Liver (tissue), 9 donors: ENCODE measurements around the gene MARCHF2. TPM values are rescaled to one million over a fixed set of nuclear protein-coding genes. Genes with fewer than 3 reads are reported as not detected.

Experiments
- DNase-seq: peaks from one replicate; pipeline ENCODE4 v3.0.0-alpha.2; 2017; ENCODE audit warnings: low spot score
- H3K27ac ChIP-seq, 2 donors: one replicate each; pipeline ENCODE4 v1.7.0; 2013; ENCODE audit warnings: inconsistent platforms in 2 of 2, low read length in 2 of 2, control low read depth in 1 of 2, low read depth in 1 of 2, mild to moderate bottlenecking in 1 of 2
- H3K27me3 ChIP-seq, 4 donors: one replicate each; pipeline versions ENCODE4 v1.6.1 to v1.7.0; 2013; ENCODE audit warnings: low read length in 3 of 4, inconsistent platforms in 1 of 4, mild to moderate bottlenecking in 1 of 4, moderate library complexity in 1 of 4; ENCODE audit not compliant: control insufficient read depth in 4 of 4, insufficient read depth in 4 of 4
- H3K36me3 ChIP-seq, 4 donors: one replicate each; pipeline versions ENCODE4 v1.6.1 to v1.7.0; 2013; ENCODE audit warnings: low read length in 3 of 4, mild to moderate bottlenecking in 3 of 4, low read depth in 1 of 4, moderate library complexity in 1 of 4; ENCODE audit not compliant: control insufficient read depth in 4 of 4, insufficient read depth in 3 of 4
- H3K4me1 ChIP-seq, 4 donors: one replicate each; pipeline versions ENCODE4 v1.6.1 to v1.7.0; 2013; ENCODE audit warnings: low read length in 3 of 4, mild to moderate bottlenecking in 3 of 4, moderate library complexity in 1 of 4; ENCODE audit not compliant: control insufficient read depth in 4 of 4, insufficient read depth in 4 of 4
- H3K4me3 ChIP-seq, 3 donors: one replicate each; pipeline versions ENCODE4 v1.6.1 to v1.7.0; 2013; ENCODE audit warnings: low read length in 3 of 3, control low read depth in 1 of 3, low read depth in 1 of 3, mild to moderate bottlenecking in 1 of 3
- H3K9ac ChIP-seq, 2 donors: one replicate each; pipeline ENCODE4 v1.7.0; 2013; ENCODE audit warnings: low read length in 2 of 2, mild to moderate bottlenecking in 2 of 2, moderate library complexity in 2 of 2, control low read depth in 1 of 2, low read depth in 1 of 2
- H3K9me3 ChIP-seq, 4 donors: one replicate each; pipeline versions ENCODE4 v1.6.1 to v1.7.0; 2013; ENCODE audit warnings: low read length in 3 of 4; ENCODE audit not compliant: control insufficient read depth in 4 of 4
- CTCF ChIP-seq: fragments of 150-350 bp; IDR thresholded peaks from 2 replicates; pipeline ENCODE4 v1.5.1; 2017; ENCODE audit warnings: improper control_type of control experiment, low read depth, low read length; ENCODE audit not compliant: missing input control
- EGR1 ChIP-seq, 2 donors: IDR thresholded peaks; 2 replicates each; pipeline ENCODE4 v1.6.1; 2016 to 2018; ENCODE audit warnings: antibody characterized with exemption in 2 of 2, low read depth in 2 of 2
- FOXA1 ChIP-seq: IDR thresholded peaks from 2 replicates; pipeline ENCODE4 v1.6.1; 2016; ENCODE audit warnings: antibody characterized with exemption
- FOXA2 ChIP-seq: IDR thresholded peaks from 2 replicates; pipeline ENCODE4 v1.6.1; 2016; ENCODE audit warnings: antibody characterized with exemption
- GABPA ChIP-seq, 2 donors: IDR thresholded peaks in 1 of 2; conservative IDR thresholded peaks in 1 of 2; 2 replicates each; pipeline ENCODE4 v1.6.1; 2016; ENCODE audit warnings: antibody characterized with exemption in 2 of 2, mild to moderate bottlenecking in 1 of 2, moderate library complexity in 1 of 2
- HNF4A ChIP-seq, 2 donors: conservative IDR thresholded peaks; 2 replicates each; pipeline ENCODE4 v1.6.1; 2016; ENCODE audit warnings: antibody characterized with exemption in 2 of 2, mild to moderate bottlenecking in 2 of 2
- HNF4G ChIP-seq: IDR thresholded peaks from 2 replicates; pipeline ENCODE4 v1.6.1; 2016; ENCODE audit warnings: antibody characterized with exemption
- NR2F2 ChIP-seq: IDR thresholded peaks from 2 replicates; pipeline ENCODE4 v1.6.1; 2016; ENCODE audit warnings: antibody characterized with exemption
- RAD21 ChIP-seq, 2 donors: IDR thresholded peaks; 2 replicates each; pipeline ENCODE4 v1.6.1; 2016; ENCODE audit warnings: antibody characterized with exemption in 2 of 2, mild to moderate bottlenecking in 2 of 2
- REST ChIP-seq: IDR thresholded peaks from 2 replicates; pipeline ENCODE4 v1.6.1; 2016; ENCODE audit warnings: antibody characterized with exemption, mild to moderate bottlenecking
- RXRA ChIP-seq, 2 donors: IDR thresholded peaks; 2 replicates each; pipeline ENCODE4 v1.6.1; 2017 to 2018; ENCODE audit warnings: antibody characterized with exemption in 2 of 2, mild to moderate bottlenecking in 1 of 2
- SP1 ChIP-seq: IDR thresholded peaks from 2 replicates; pipeline ENCODE4 v1.6.1; 2018; ENCODE audit warnings: antibody characterized with exemption, mild to moderate bottlenecking
- TAF1 ChIP-seq: conservative IDR thresholded peaks from 2 replicates; pipeline ENCODE4 v1.6.1; 2016; ENCODE audit warnings: antibody characterized with exemption, mild to moderate bottlenecking
- YY1 ChIP-seq: IDR thresholded peaks from 2 replicates; pipeline ENCODE4 v1.6.1; 2016; ENCODE audit warnings: antibody characterized with exemption, mild to moderate bottlenecking
- WGBS: extraction: QIAGEN DNeasy Blood & Tissue Kit; methylation state at CpG from one replicate; pipeline ENCODE4 v1.1.7; 2013; 5-methylcytosine and 5-hydroxymethylcytosine counted together
- polyA plus RNA-seq, 2 donors: library from polyadenylated mRNA; stranded (reverse) in 1 of 2; unstranded in 1 of 2; fragments of 200-250 nt in 1 of 2; fragments of >200 nt in 1 of 2; fragmentation: Nextera tagmentation in 1 of 2; extraction: Ambion mirVana in 1 of 2; gene quantifications; one replicate each; pipeline versions ENCODE4 v1.2.1 to v1.2.3, GENCODE V29; 2013 to 2015
- total RNA-seq, 2 donors: library from RNA; depleted of rRNA; stranded (reverse); fragments of >200 nt; gene quantifications; one replicate each; pipeline ENCODE4 v1.2.3, GENCODE V29; 2014
- TF ChIP-seq, protein P1 (sequence below): IDR thresholded peaks from 2 replicates; pipeline ENCODE4 v1.6.1; 2016; ENCODE audit warnings: antibody characterized with exemption
- TF ChIP-seq, protein P2 (sequence below): IDR thresholded peaks from 2 replicates; pipeline ENCODE4 v1.6.1; 2016; ENCODE audit warnings: antibody characterized with exemption
- donor health status: healthy.
- donor health status: healthy.
- donor health status: healthy.
- donor health status: healthy.
- donor health status: healthy.

Gene MARCHF2
- total and polyA plus RNA-seq, 4 donors, result 21.6 to 89.5 (median 58.8) TPM

- no peaks in the 10 kb centered on the region for H3K27me3 ChIP-seq
- no peak for DNase-seq
- H3K9me3 ChIP-seq, result no peaks in the 10 kb centered on the region
- 95% methylated on average over 20 of the region's 20 CpGs for WGBS
- no peak overlapping the region for H3K9ac ChIP-seq
- H3K27ac ChIP-seq, result no peak overlapping the region
- no peak overlapping the region for H3K4me3 ChIP-seq
- TF ChIP-seq NR2F2, result no peak
- no peak for TF ChIP-seq YY1
- TF ChIP-seq SP1, result no peak
- H3K36me3 ChIP-seq, result peaks cover 3 to 7% (median 5%) of the 10 kb centered on the region in 4 donors
- peaks cover 0 to 3% (median 1%) of the 10 kb centered on the region in 4 donors for H3K4me1 ChIP-seq
Observed at GRCh38 chr19:8430650-8431049, 17.5 kb downstream of the MARCHF2 start.

DNA sequence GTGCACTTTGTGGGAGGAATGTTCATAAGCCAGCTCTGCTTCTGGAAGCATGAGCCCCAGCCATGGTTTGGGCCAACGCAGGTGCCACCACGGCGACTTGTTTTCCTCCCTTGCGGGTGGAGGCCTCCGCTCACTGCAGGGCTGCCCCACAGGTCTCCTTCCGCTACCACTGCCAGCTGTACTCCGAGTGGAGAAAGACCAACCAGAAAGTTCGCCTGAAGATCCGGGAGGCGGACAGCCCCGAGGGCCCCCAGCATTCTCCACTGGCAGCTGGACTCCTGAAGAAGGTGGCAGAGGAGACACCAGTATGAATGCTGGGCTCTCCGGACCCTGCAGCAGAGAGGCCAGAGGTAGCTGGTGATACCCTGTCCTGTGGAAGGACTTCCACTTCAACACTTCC lies 25.1 kb downstream of the MARCHF2 start:
- H3K36me3 ChIP-seq, result peaks cover 0 to 9% (median 1%) of the 10 kb centered on the region in 4 donors
- TF ChIP-seq REST (no peak), YY1 (no peak), FOXA2 (no peak), RAD21 (IDR thresholded peaks at IDR 0.05) (no peak), HNF4G (no peak), TAF1 (no peak)
- TF ChIP-seq, protein P1, sequence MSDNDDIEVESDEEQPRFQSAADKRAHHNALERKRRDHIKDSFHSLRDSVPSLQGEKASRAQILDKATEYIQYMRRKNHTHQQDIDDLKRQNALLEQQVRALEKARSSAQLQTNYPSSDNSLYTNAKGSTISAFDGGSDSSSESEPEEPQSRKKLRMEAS, result no peak
- DNase-seq, result no peak
- H3K27ac ChIP-seq, result no peak overlapping the region
- WGBS, result 98% methylated on average over 12 of the region's 12 CpGs
- no peaks in the 10 kb centered on the region for H3K27me3 ChIP-seq
- no peak overlapping the region for H3K9ac ChIP-seq
- no peak overlapping the region for H3K4me3 ChIP-seq
- peaks cover 0 to 3% (median 1%) of the 10 kb centered on the region in 4 donors for H3K4me1 ChIP-seq
- H3K9me3 ChIP-seq, result no peaks in the 10 kb centered on the region

- no peak for DNase-seq
- Histone ChIP-seq H3K9me3 (no peaks in the 10 kb centered on the region), H3K36me3 (peaks cover 0 to 9% (median 3%) of the 10 kb centered on the region in 4 donors), H3K27ac (no peak overlapping the region), H3K4me1 (peaks cover 1 to 14% (median 11%) of the 10 kb centered on the region in 4 donors), H3K4me3 (no peak overlapping the region), H3K9ac (no peak overlapping the region), H3K27me3 (no peaks in the 10 kb centered on the region)
- 91% methylated on average over 6 of the region's 6 CpGs for WGBS
- TF ChIP-seq, protein P2, sequence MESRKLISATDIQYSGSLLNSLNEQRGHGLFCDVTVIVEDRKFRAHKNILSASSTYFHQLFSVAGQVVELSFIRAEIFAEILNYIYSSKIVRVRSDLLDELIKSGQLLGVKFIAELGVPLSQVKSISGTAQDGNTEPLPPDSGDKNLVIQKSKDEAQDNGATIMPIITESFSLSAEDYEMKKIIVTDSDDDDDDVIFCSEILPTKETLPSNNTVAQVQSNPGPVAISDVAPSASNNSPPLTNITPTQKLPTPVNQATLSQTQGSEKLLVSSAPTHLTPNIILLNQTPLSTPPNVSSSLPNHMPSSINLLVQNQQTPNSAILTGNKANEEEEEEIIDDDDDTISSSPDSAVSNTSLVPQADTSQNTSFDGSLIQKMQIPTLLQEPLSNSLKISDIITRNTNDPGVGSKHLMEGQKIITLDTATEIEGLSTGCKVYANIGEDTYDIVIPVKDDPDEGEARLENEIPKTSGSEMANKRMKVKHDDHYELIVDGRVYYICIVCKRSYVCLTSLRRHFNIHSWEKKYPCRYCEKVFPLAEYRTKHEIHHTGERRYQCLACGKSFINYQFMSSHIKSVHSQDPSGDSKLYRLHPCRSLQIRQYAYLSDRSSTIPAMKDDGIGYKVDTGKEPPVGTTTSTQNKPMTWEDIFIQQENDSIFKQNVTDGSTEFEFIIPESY, result no peak
- TF ChIP-seq CTCF (no peak), EGR1 (IDR thresholded peaks at IDR 0.05; ENCODE audit: low read depth in 2 of 2) (no peak), REST (no peak), HNF4A (conservative IDR thresholded peaks at IDR 0.05) (no peak), RXRA (IDR thresholded peaks at IDR 0.05) (no peak), NR2F2 (no peak), SP1 (no peak), FOXA1 (no peak), FOXA2 (no peak), GABPA (IDR thresholded peaks at IDR 0.05 in 1 of 2, conservative IDR thresholded peaks at IDR 0.05 in 1 of 2) (no peak), RAD21 (IDR thresholded peaks at IDR 0.05) (no peak)
Observed at GRCh38 chr19:8441725-8442544, 28.8 kb downstream of the MARCHF2 start.
